Inferior parietal cortex (tissue), 1 donor: Measurements from ENCODE around the gene C10orf53.

ENCODE experiments used
- DNase-seq: peaks from one replicate; pipeline ENCODE4 v3.0.0-alpha.2; 2016; ENCODE audit errors: extremely low spot score

Gene C10orf53

DNA sequence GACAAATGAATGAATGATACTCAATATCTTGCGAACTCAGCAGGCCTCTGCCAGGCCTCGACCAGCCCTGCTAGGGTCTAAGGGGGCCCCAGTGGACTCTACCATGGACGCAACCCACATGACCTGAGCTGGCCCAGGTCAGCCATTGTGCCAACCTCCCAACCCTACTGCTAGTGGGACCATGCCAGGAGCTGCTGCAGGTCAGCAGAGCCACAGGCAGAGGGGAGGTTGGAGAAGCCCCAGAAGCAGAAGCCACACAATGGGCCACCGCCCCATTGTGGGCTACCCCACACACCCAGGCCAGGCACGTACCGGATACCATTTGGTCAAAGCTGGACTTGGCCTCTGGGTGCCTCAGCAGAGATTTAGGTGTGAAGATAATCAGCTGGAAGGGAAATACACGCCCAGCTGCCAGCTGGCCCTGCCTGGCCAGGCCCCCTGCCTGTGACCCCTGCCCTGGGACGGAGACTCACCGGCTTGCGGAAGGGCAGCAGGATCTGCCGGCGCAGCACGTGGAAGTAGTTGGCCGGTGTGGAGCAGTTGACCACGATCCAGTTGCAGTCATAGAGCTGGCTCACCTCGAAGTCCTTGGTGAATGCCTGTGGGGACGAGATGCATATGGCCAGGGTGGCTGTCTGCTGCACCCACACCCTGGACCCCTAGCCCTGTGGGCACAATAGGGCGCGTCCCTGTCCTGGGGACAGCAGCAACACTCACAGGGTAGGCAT lies 58.2 kb downstream of the C10orf53 start:
- DNase-seq, result no peak

DNA sequence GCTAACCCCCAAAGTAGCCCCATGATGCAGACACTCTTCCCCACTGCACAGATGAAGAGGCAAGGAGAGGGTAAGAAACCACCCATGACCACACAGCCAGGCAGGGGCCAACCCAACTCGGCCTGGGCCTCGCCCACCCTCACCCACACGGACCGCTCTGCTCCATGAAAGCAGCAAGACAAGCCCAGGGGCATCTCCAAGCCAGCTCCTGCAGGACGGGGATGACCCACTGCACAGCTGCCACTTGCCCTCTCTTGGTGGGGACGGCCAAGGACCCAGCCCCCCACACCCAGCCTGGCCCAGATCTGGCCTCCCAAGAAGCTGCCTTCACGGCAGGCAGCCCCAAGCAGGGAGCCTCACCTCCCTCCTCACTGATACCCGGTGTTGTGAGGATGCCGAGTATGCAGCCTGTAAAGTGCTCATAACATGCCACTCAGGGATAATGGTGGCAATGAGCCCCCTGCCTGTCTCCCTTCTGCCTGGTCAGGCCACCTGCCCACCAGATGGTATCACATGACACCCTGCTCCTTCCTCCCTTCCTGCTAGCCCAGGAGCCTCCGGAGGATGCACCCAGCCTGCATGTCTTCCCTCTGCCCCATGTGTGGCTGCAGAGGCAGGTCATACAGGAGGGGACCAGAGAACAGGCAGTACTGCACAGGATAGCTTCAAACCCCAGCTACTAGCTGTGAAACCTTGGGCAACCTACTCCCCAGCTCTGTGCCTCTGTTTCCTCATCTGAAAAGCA lies 59.3 kb downstream of the C10orf53 start:
- no peak for DNase-seq

DNA sequence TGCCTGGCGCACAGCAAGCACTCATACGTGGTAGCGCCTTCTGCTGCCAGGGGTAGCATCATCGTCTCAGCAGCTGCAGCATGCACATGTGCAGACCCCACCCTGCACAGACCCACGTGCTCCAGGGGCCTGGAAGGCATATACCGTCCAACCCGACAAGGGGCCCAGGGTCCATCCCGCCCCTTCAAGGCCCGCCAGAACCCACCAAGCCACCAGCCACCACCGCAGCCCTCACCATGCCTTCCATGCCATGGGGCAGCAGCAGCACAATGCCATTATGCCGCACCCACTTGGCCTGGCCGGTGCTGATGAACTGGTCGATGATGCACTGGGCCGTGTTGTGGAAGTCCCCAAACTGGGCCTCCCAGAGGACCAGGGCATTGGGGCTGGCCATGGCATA lies 60.0 kb downstream of the C10orf53 start:
- no peak for DNase-seq

DNA sequence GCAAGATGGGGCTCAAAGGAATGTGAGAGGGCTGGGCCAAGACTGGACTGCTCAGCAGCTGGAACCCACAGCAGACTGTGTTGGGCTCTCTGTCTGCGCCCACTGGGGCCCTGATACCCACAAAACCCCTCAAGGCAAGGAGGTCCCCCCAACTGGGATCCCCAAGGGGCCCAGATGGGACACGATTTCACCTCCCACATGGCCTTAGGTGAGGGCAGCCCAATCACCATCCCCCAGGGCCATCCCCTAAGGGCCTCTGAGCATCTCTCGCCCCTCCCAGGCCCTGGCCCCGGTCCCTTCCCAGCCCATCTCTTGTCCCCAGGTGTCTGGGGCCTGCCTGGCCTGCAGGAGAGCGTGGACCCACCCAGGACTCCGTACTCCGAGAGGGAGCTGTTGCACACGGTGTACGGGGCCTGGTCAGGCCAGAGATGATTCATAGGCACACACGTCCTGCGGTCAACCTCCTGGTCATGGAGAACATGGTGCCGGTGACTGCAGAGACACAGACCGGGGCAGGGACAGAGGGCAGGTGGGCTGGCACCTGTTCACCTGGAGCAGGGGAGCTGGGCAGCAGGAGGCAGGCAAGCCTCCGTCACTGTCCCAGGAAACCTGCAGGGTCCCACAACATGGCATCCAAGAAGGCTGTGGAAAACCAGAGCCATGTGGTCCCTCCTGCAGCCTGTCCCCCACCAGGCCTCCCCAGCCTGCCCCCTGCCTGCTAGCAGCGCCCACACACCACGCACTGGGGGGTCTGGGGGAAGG lies 61.1 kb downstream of the C10orf53 start:
- DNase-seq, result no peak

DNA sequence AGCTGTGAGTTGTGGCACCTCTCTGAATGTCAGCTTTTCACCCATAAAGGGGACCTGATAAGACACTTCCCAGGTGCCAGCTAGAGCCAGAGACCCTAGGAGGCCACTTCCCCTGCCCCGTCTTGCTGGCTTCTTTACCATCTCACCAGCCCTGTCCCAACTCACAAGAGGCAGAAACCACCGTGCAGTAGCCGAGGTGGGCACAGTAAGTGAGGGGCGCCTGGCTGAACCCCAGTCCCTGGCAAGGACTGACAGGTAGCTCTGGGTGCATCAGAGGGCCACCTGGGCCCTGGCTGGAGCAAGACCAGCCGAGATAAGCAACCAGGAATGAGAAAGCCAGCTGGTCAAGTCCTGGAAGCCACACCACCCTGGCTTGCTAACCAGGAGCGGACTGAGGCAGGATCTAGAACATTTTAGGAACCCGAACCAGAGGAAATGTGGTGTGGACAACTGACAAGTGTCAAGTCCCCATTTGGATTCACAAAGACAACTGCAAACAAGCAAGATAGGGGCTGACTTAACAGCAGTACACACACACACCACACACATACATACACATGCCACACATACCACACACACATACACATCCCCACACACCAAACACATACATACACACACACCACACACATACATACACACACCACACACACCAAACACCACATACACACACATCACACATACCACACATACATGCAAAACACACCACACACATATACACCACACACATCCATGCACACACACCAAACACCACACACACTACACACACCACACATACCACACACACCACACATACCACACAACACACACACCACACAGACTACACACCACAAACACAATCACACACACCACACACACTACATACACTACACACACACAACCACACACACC lies 61.9 kb downstream of the C10orf53 start:
- no peak for DNase-seq

DNA sequence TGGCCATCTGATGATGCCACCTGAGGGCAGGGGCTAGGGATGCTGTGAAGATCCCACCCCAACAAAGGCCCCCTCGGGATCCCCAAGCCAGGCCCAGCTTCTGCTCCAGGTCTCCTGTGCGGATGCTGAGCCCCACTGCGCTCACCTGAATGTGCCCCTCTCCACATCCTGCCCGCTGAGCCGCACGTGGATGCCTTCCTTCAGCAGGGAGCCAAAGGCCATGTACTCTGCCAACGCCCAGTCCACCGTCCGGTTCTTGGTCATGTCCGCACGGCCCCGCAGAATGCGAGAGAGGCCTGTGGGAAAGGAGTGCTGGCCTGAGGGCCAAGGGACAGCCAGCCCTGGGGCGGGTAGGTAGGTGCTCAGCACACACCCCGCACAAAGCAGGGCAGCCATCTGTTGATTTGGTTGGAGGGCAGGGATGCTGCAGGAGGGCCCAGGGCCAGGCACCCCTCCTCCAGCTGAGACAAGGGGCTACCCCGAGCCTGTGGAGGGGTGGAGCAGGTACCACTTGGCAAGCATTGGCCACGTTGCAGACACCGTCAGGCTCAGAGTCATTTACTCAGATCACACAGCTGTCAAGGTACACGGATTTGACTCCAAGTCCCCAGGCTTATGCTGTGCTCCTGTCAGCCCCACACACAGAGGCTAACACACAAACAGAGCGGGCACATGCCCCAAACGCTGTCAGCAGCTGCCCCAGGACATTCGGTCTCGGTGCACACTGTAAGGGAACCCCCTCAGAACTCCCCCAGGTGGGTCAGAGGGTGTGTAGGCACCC lies 63.4 kb downstream of the C10orf53 start:
- no peak for DNase-seq

DNA sequence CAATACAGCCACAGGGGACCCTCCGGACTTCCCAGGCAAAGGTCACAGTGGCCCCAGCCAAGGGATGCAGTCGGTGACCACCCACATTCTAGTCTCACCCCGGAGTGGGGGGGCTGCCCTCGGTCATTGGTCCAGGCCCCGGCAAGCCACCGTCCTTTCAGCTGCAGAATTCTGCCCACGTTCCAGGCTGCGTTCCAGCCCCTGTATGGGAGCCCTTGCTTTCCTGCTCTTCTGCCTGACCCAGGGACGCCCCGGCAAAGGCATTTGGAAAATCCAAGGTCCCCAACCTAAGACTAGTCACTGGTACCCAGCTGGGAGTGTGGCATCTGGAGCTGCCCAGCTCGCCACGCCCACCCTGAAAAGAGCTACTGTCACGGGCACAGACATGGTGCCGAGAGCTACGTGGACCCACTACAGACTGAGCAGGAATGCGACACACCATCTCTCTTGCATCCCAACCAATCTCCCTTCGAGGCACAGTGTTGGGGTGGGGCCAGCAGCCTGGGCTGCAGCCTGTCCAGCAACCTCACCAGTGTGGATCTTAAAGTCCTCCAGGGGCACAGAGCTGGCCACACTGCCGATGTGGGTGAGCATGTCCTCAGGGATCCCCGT lies 64.1 kb downstream of the C10orf53 start:
- no peak for DNase-seq

DNA sequence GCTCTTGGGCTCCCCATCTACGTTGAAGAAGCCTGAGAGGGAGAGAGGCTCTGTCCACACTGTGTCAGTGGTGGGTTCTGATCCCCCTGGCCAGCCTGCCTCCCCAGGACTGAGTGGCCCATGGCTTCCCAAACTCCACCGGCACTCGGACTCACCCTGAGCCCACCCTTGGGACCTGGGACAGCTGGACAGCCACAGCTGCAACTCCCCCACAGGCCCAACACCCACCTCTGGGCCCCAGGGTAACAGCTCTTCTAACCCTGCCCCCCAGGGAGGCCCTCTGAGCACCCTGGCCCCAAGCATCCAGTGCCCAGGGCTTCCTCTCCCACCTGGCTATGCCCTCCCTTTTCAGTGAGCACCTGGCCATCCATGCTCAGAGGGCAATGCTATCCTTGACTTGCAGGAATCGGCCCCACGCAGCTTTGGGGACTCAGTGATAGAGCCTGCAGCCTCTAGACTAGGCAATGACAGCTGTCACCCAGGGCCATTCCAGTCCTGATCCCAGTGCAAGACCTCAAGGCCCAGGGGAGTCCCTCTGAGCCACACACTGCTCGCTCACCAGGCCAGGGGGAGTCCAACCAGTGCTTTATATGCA lies 64.7 kb downstream of the C10orf53 start:
- DNase-seq, result no peak

DNA sequence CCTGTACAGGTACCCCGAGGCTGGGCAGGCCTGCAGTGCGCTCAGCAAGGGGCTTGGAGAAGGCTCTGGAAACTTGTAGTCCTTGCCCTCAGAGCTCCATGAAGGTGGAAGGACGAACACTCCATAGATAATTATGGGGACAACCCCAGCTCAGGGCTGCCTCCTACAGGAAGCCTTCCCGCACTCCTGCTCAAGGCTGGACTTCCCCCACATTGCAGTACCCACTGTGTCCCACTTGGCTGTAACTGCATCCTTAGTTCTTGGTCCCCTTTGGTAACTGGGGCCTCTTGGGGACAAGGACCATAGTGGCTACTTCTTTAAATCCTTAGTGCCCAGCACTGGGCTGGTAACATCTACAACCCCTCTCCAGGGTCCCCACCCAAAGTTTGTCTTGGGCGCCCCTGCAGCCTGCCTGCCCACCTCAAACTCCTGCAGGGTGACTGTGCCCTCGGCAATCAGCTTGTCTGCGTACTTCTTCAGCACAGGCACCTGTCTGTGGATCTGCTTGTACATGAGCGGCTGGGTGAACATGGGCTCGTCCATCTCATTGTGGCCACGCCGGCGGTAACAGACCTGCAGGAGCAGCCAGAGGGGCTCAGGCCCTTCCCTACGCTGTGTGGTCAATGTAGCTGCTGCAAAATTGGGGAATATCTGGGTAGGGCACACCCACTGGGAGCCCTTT lies 65.6 kb downstream of the C10orf53 start:
- DNase-seq, result no peak

DNA sequence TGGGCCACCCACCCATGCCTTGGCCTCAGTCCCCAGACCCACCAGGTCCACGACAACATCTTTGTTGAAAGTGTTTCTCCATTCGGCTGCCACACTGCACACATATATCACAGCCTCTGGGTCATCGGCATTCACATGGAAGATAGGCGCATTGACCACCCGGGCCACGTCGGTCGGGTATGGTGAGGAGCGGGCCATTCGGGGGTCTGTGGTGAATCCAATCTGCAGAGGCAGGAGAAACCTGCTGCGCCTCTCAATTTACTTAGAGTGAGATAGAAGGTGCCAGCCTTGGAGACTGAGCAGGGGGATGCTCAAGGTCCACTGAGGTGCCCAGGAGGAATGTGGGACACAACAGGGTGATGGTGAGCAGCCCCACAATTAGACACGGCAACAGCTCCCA lies 66.3 kb downstream of the C10orf53 start:
- DNase-seq, result no peak

DNA sequence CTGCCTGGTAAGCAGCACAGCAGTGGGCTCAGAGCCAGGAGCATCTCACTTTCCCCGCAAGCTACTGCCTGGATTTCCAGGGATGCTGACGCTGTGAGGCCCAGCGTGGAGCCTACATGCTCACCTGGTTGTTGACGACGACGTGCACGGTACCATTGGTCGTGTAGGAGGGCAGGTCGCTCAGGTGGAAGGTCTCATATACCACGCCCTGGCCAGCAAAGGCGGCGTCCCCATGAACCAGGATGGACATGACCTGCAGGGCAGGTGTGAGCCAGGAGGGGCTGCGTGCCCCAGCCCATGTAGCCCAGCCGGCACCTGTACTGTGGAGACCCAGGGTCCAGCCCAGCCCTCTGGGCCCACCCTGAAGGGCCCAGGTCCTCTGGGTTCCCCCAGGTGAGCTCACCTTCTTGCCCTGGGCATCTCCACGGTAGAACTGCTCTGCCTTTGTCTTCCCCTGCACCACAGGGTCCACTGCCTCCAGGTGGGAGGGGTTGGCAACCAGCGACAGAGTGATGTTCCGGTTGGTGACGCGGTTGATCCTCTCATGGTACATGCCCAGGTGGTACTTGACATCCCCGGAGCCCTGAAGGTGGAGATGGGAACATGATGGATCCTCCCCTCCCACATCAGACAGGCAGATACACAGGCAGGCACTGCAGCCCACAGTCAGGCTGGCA lies 67.3 kb downstream of the C10orf53 start:
- DNase-seq, result no peak
